CD4-positive, alpha-beta memory T cell (primary cell): ENCODE measurements around the gene CHSY1. TPM values are rescaled to one million over a fixed set of nuclear protein-coding genes. Genes with fewer than 3 reads are reported as not detected.

Source experiments
- CTCF ChIA-PET: fragments of 350-600 bp; sonication (Branson Sonifier 250); formaldehyde crosslinking; loops from one replicate; lab custom pipeline; 2021; ENCODE audit warnings: inconsistent platforms; ENCODE audit not compliant: partially characterized antibody; lab: Charles Lee
- POLR2A ChIA-PET: fragments of 350-600 bp; sonication (Branson Sonifier 250); formaldehyde crosslinking; loops from one replicate; lab custom pipeline; 2021; ENCODE audit not compliant: partially characterized antibody; lab: Charles Lee
- DNase-seq, 5 donors: peaks; one replicate each; pipeline versions ENCODE4 v3.0.0 to v3.0.0-alpha.2; 2020 to 2022; ENCODE audit warnings: mixed read lengths in 1 of 5
- H3K27ac ChIP-seq: one replicate; pipeline ENCODE4 v1.7.0; 2013; ENCODE audit warnings: low read depth, low read length
- H3K27me3 ChIP-seq: 2 replicates; pipeline ENCODE4 v1.7.0; 2013; ENCODE audit warnings: mild to moderate bottlenecking, low read length, moderate library complexity; ENCODE audit not compliant: insufficient read depth
- H3K36me3 ChIP-seq: 2 replicates; pipeline ENCODE4 v1.7.0; 2013; ENCODE audit warnings: mild to moderate bottlenecking, low read length, moderate library complexity; ENCODE audit not compliant: insufficient read depth
- H3K4me1 ChIP-seq: 2 replicates; pipeline ENCODE4 v1.7.0; 2013; ENCODE audit warnings: mild to moderate bottlenecking, low read length, moderate library complexity; ENCODE audit not compliant: insufficient read depth
- H3K4me3 ChIP-seq, 2 donors: one replicate each; pipeline ENCODE4 v1.7.0; 2013; ENCODE audit warnings: low read length in 2 of 2, mild to moderate bottlenecking in 1 of 2
- H3K9me3 ChIP-seq, 2 donors: one replicate each; pipeline ENCODE4 v1.7.0; 2013; ENCODE audit warnings: low read length in 2 of 2, control low read depth in 1 of 2; ENCODE audit not compliant: control insufficient read depth in 1 of 2
- H3K27ac Mint-ChIP-seq, 7 donors: one replicate each; pipeline ENCODE4 v1.8.0; 2020 to 2021; ENCODE audit warnings: mixed read lengths in 7 of 7, mild to moderate bottlenecking in 6 of 7, inconsistent platforms in 3 of 7, moderate library complexity in 3 of 7
- H3K27me3 Mint-ChIP-seq, 2 donors: one replicate each; pipeline ENCODE4 v1.8.0; 2020 to 2021; ENCODE audit warnings: mixed read lengths in 2 of 2
- H3K36me3 Mint-ChIP-seq, 2 donors: one replicate each; pipeline ENCODE4 v1.8.0; 2020 to 2021; ENCODE audit warnings: mixed read lengths in 2 of 2, inconsistent platforms in 1 of 2, mild to moderate bottlenecking in 1 of 2
- H3K4me1 Mint-ChIP-seq, 4 donors: one replicate each; pipeline ENCODE4 v1.8.0; 2020 to 2021; ENCODE audit warnings: mixed read lengths in 4 of 4, mild to moderate bottlenecking in 1 of 4
- H3K4me3 Mint-ChIP-seq, 8 donors: one replicate each; pipeline ENCODE4 v1.8.0; 2020 to 2021; ENCODE audit warnings: mixed read lengths in 8 of 8, mild to moderate bottlenecking in 7 of 8, moderate library complexity in 6 of 8, inconsistent platforms in 3 of 8
- H3K9me3 Mint-ChIP-seq, 8 donors: one replicate each; pipeline ENCODE4 v1.8.0; 2020 to 2021; ENCODE audit warnings: mixed read lengths in 8 of 8, mild to moderate bottlenecking in 5 of 8, inconsistent platforms in 3 of 8, moderate library complexity in 1 of 8
- intact Hi-C: fragments of 100-400 bp; cut with micrococcal nuclease; formaldehyde crosslinking; loops from one replicate; pipeline ENCODE4 v1.15.1; 2023
- polyA plus RNA-seq, 2 donors: library from polyadenylated mRNA; unstranded; fragments of 300-500 nt; fragmentation: Illumina TruSeq; gene quantifications; one replicate each; pipeline ENCODE4 v1.2.3, GENCODE V29; 2021
- total RNA-seq, 2 experiments: library from RNA; stranded (reverse); gene quantifications; one replicate each; pipeline ENCODE4 v1.2.3, GENCODE V29; 2021

CHSY1 gene
- total and polyA plus RNA-seq, 4 experiments from 2014 or later = 0.64 to 11.9 (median 6.9) TPM

- Histone ChIP-seq H3K9me3 (no peaks in the 10 kb centered on the region), H3K36me3 (no peaks in the 10 kb centered on the region), H3K4me1 (peaks cover 1% of the 10 kb centered on the region), H3K27me3 (no peaks in the 10 kb centered on the region), H3K4me3 (no peak overlapping the region), H3K27ac (no peak overlapping the region)
- Mint-ChIP-seq H3K27me3 (no peaks in the 10 kb centered on the region), H3K27ac (peak overlapping the region in 1 of 7 donors; percentile 61), H3K36me3 (no peaks in the 10 kb centered on the region), H3K9me3 (no peaks in the 10 kb centered on the region), H3K4me1 (peaks cover 1 to 7% (median 3%) of the 10 kb centered on the region in 4 donors), H3K4me3 (no peak overlapping the region)
- ChIA-PET CTCF (no interaction called here), POLR2A (no interaction called here)
- intact Hi-C loops = no loop called here
- no peak for DNase-seq
These were observed 105.6 kb downstream of the CHSY1 start for GRCh38 chr15:101146118-101146702.

- Mint-ChIP-seq H3K36me3 (no peaks in the 10 kb centered on the region), H3K27me3 (no peaks in the 10 kb centered on the region), H3K4me1 (peaks cover 0 to 4% (median under 1%) of the 10 kb centered on the region in 4 donors), H3K4me3 (no peak overlapping the region), H3K9me3 (no peaks in the 10 kb centered on the region), H3K27ac (peak overlapping the region in 1 of 7 donors; percentile 5)
- no peaks in the 10 kb centered on the region for H3K36me3 ChIP-seq
- no peaks in the 10 kb centered on the region for H3K27me3 ChIP-seq
- no peak for DNase-seq
- CTCF ChIA-PET = no interaction called here
- intact Hi-C loops = no loop called here
- H3K4me1 ChIP-seq = no peaks in the 10 kb centered on the region
- H3K27ac ChIP-seq = no peak overlapping the region
- POLR2A ChIA-PET = no interaction called here
- no peak overlapping the region for H3K4me3 ChIP-seq
- H3K9me3 ChIP-seq = no peaks in the 10 kb centered on the region
These were observed 106.5 kb downstream of the CHSY1 start for GRCh38 chr15:101145362-101145761.

- Histone ChIP-seq H3K4me3 (no peak overlapping the region), H3K9me3 (no peaks in the 10 kb centered on the region), H3K4me1 (no peaks in the 10 kb centered on the region), H3K27me3 (no peaks in the 10 kb centered on the region), H3K27ac (no peak overlapping the region), H3K36me3 (no peaks in the 10 kb centered on the region)
- intact Hi-C loops = no loop called here
- Mint-ChIP-seq H3K4me3 (no peak overlapping the region), H3K36me3 (no peaks in the 10 kb centered on the region), H3K4me1 (peaks cover 0 to 2% (median under 1%) of the 10 kb centered on the region in 4 donors), H3K27me3 (peaks cover 0 to 2% of the 10 kb centered on the region in 2 donors), H3K9me3 (peaks cover 0 to 2% (median 0%) of the 10 kb centered on the region in 8 donors), H3K27ac (no peak overlapping the region)
- ChIA-PET CTCF (interaction anchor here (0.5 to 1.0 kb wide), 3 partner anchors 17 to 128 kb away, joined by 3 read pairs; no protein-coding TSS in a partner anchor), POLR2A (no interaction called here)
- no peak for DNase-seq
These were observed 108.5 kb downstream of the CHSY1 start for GRCh38 chr15:101143321-101143720.

- no peak overlapping the region for H3K27ac Mint-ChIP-seq
- CTCF ChIA-PET = interaction anchor here (0.5 to 1.0 kb wide), 2 partner anchors 87 to 127 kb away, joined by 3 read pairs; no protein-coding TSS in a partner anchor
These were observed 109.1 kb downstream of the CHSY1 start for GRCh38 chr15:101142711-101143110.

GRCh38 chr15:101141926-101142527, 109.8 kb downstream of the CHSY1 start:
- Mint-ChIP-seq H3K36me3 (no peaks in the 10 kb centered on the region), H3K27ac (no peak overlapping the region), H3K9me3 (peaks cover 0 to 2% (median 0%) of the 10 kb centered on the region in 8 donors), H3K27me3 (peaks cover 0 to 2% of the 10 kb centered on the region in 2 donors), H3K4me3 (no peak overlapping the region), H3K4me1 (peaks cover 7 to 8% (median 8%) of the 10 kb centered on the region in 4 donors)
- no peaks in the 10 kb centered on the region for H3K27me3 ChIP-seq
- H3K27ac ChIP-seq = no peak overlapping the region
- no peak overlapping the region for H3K4me3 ChIP-seq
- intact Hi-C loops = no loop called here
- no peaks in the 10 kb centered on the region for H3K9me3 ChIP-seq
- no peak for DNase-seq
- peaks cover 9% of the 10 kb centered on the region for H3K4me1 ChIP-seq
- CTCF ChIA-PET = no interaction called here
- H3K36me3 ChIP-seq = no peaks in the 10 kb centered on the region
- POLR2A ChIA-PET = no interaction called here

More at GRCh38 chr15:101142711-101143110, 109.1 kb downstream of the CHSY1 start:
- Histone ChIP-seq H3K4me1 (peaks cover 2% of the 10 kb centered on the region), H3K27me3 (no peaks in the 10 kb centered on the region), H3K27ac (no peak overlapping the region), H3K4me3 (no peak overlapping the region), H3K9me3 (no peaks in the 10 kb centered on the region), H3K36me3 (no peaks in the 10 kb centered on the region)
- intact Hi-C loops = no loop called here
- H3K9me3 Mint-ChIP-seq = peaks cover 0 to 2% (median 0%) of the 10 kb centered on the region in 8 donors
- DNase-seq = no peak
- H3K27me3 Mint-ChIP-seq = peaks cover 0 to 2% of the 10 kb centered on the region in 2 donors
- H3K4me1 Mint-ChIP-seq = peaks cover under 1 to 2% (median 2%) of the 10 kb centered on the region in 4 donors
- POLR2A ChIA-PET = no interaction called here
- H3K4me3 Mint-ChIP-seq = no peak overlapping the region
- H3K36me3 Mint-ChIP-seq = no peaks in the 10 kb centered on the region

- Mint-ChIP-seq H3K36me3 (no peaks in the 10 kb centered on the region), H3K4me1 (peaks cover 13 to 20% (median 15%) of the 10 kb centered on the region in 4 donors), H3K27ac (no peak overlapping the region), H3K9me3 (peaks cover 0 to 2% (median 0%) of the 10 kb centered on the region in 8 donors), H3K27me3 (peaks cover 0 to 2% of the 10 kb centered on the region in 2 donors), H3K4me3 (no peak overlapping the region)
- POLR2A ChIA-PET = no interaction called here
- Histone ChIP-seq H3K4me3 (no peak overlapping the region), H3K27me3 (no peaks in the 10 kb centered on the region), H3K4me1 (peaks cover 18% of the 10 kb centered on the region), H3K9me3 (no peaks in the 10 kb centered on the region), H3K36me3 (no peaks in the 10 kb centered on the region), H3K27ac (no peak overlapping the region)
- DNase-seq = no peak
- intact Hi-C loops = no loop called here
- CTCF ChIA-PET = no interaction called here
These were observed 111.2 kb downstream of the CHSY1 start for GRCh38 chr15:101140697-101141065.

GRCh38 chr15:101139986-101140696, 111.7 kb downstream of the CHSY1 start:
- peaks cover 13 to 24% (median 18%) of the 10 kb centered on the region in 4 donors for H3K4me1 Mint-ChIP-seq
- H3K27me3 Mint-ChIP-seq = peaks cover 0 to 2% of the 10 kb centered on the region in 2 donors
- CTCF ChIA-PET = no interaction called here
- no peaks in the 10 kb centered on the region for H3K9me3 ChIP-seq
- H3K4me1 ChIP-seq = peaks cover 18% of the 10 kb centered on the region
- H3K4me3 Mint-ChIP-seq = no peak overlapping the region
- H3K27ac ChIP-seq = no peak overlapping the region
- peaks cover 0 to 6% (median under 1%) of the 10 kb centered on the region in 8 donors for H3K9me3 Mint-ChIP-seq
- no peak overlapping the region for H3K27ac Mint-ChIP-seq
- H3K4me3 ChIP-seq = no peak overlapping the region
- H3K36me3 Mint-ChIP-seq = no peaks in the 10 kb centered on the region
- DNase-seq = no peak
- no peaks in the 10 kb centered on the region for H3K36me3 ChIP-seq
- H3K27me3 ChIP-seq = no peaks in the 10 kb centered on the region
- intact Hi-C loops = no loop called here
- POLR2A ChIA-PET = no interaction called here
